K562 (cell line): ENCODE measurements around the gene KATNB1. TPM values are rescaled to one million over a fixed set of nuclear protein-coding genes. Genes with fewer than 3 reads are reported as not detected.

ENCODE experiments used
- ADNP ChIP-seq: fragments of 200-800 bp; sonication (Bioruptor generic); IDR thresholded peaks from 2 replicates; pipeline ENCODE4 v1.6.1; 2016; ENCODE audit warnings: missing genetic modification characterization, missing compliant biosample characterization
- BMI1 ChIP-seq: fragments of 150-350 bp; IDR thresholded peaks from 2 replicates; pipeline ENCODE4 v1.6.1; 2014; ENCODE audit warnings: low read length
- CBFA2T3 ChIP-seq: fragments of 450-650 bp; IDR thresholded peaks from 2 replicates; pipeline ENCODE4 v1.6.1; 2017
- CREB1 ChIP-seq, 2 experiments: sonication (generic) in 1 of 2; formaldehyde crosslinking in 1 of 2; IDR thresholded peaks; 2 replicates each; pipeline versions ENCODE4 v1.6.1 to v1.8.0; 2012 to 2022; ENCODE audit warnings: inconsistent platforms in 1 of 2, mild to moderate bottlenecking in 1 of 2, missing genetic modification reagents in 1 of 2, moderate library complexity in 1 of 2
- CTCFL ChIP-seq: IDR thresholded peaks from 2 replicates; pipeline ENCODE4 v1.6.1; 2011; ENCODE audit warnings: borderline replicate concordance, low read depth, mild to moderate bottlenecking, moderate library complexity, low read length; ENCODE audit not compliant: insufficient read depth, poor library complexity, severe bottlenecking
- E2F4 ChIP-seq: sonication (generic); formaldehyde crosslinking; IDR thresholded peaks from 2 replicates; pipeline ENCODE4 v1.8.0; 2022; ENCODE audit warnings: mild to moderate bottlenecking, low read depth, missing genetic modification reagents
- GTF2E2 ChIP-seq: fragments of 200-800 bp; sonication (Bioruptor generic); IDR thresholded peaks from 2 replicates; pipeline ENCODE4 v1.6.1; 2016; ENCODE audit warnings: missing genetic modification characterization, missing compliant biosample characterization
- KAT2B ChIP-seq: IDR thresholded peaks from one replicate; pipeline ENCODE4 v1.6.1; 2012; ENCODE audit warnings: low read depth, mild to moderate bottlenecking, control low read depth, inconsistent platforms, low read length, moderate library complexity
- MLX ChIP-seq, 2 experiments: fragments of 450-650 bp in 1 of 2; sonication (generic) in 1 of 2; formaldehyde crosslinking; conservative IDR thresholded peaks; 2 replicates each; pipeline versions ENCODE4 v1.4.0 to v1.8.1; 2020 to 2022; ENCODE audit warnings: mild to moderate bottlenecking in 1 of 2, missing genetic modification reagents in 1 of 2
- SPI1 ChIP-seq: IDR thresholded peaks from 2 replicates; pipeline ENCODE4 v1.6.1; 2011; ENCODE audit warnings: low read depth, low read length, control low read depth, borderline replicate concordance
- TAF15 ChIP-seq: fragments of 200-400 bp; formaldehyde crosslinking; IDR thresholded peaks from 2 replicates; pipeline ENCODE4 v1.6.1; 2017; ENCODE audit warnings: mild to moderate bottlenecking, low read depth, low read length, moderate library complexity
- TAF7 ChIP-seq: fragments of 450-650 bp; IDR thresholded peaks from 2 replicates; pipeline ENCODE4 v1.6.1; 2016; ENCODE audit warnings: missing genetic modification characterization, missing compliant biosample characterization
- ZNF324 ChIP-seq: fragments of 250-450 bp; sonication (Bioruptor Pico); IDR thresholded peaks from 2 replicates; pipeline ENCODE4 v1.4.0; 2020; ENCODE audit warnings: mild to moderate bottlenecking
- polyA plus RNA-seq, 8 experiments: library from polyadenylated mRNA; depleted of rRNA in 4 of 8; stranded (reverse) in 5 of 8; unstranded in 3 of 8; fragments of >200 nt; fragmentation: Nextera tagmentation in 2 of 8; fragmentation: Illumina TruSeq in 1 of 8; extraction: Ambion mirVana in 2 of 8; extraction: Trizol in 1 of 8; gene quantifications; 2 replicates each; pipeline versions ENCODE4 v1.2.1 to v1.2.3, GENCODE V29; 2011 to 2014; ENCODE audit warnings: inconsistent platforms in 1 of 8, missing spikeins in 1 of 8
- total RNA-seq, 7 experiments: library from RNA; depleted of rRNA in 6 of 7; stranded (reverse); fragments of >200 nt in 6 of 7; fragmentation: Illumina TruSeq in 2 of 7; extraction: Trizol in 2 of 7; gene quantifications; 2 replicates each; pipeline versions ENCODE4 v1.2.1 to v1.2.3, GENCODE V29; 2011 to 2021; ENCODE audit warnings: low replicate concordance in 1 of 7
- TF ChIP-seq, protein P1 (sequence below): fragments of 150-350 bp; IDR thresholded peaks from 2 replicates; pipeline ENCODE4 v1.6.1; 2014; ENCODE audit warnings: low read depth, mild to moderate bottlenecking, low read length, borderline replicate concordance
- TF ChIP-seq, protein P2 (sequence below): fragments of 250-450 bp; sonication (Bioruptor Pico); IDR thresholded peaks from 2 replicates; pipeline ENCODE4 v1.9.0; 2021; ENCODE audit warnings: mild to moderate bottlenecking
- TF ChIP-seq, protein P3 (sequence below): fragments of 450-650 bp; IDR thresholded peaks from 2 replicates; pipeline ENCODE4 v1.6.1; 2017; ENCODE audit warnings: mild to moderate bottlenecking, moderate library complexity

The KATNB1 gene
- total and polyA plus RNA-seq, 9 of the 15 experiments (the other 6 are each of a cell fraction or from before 2014, with no cell fraction given): 1.2 to 52.6 (median 21.9) TPM

DNA sequence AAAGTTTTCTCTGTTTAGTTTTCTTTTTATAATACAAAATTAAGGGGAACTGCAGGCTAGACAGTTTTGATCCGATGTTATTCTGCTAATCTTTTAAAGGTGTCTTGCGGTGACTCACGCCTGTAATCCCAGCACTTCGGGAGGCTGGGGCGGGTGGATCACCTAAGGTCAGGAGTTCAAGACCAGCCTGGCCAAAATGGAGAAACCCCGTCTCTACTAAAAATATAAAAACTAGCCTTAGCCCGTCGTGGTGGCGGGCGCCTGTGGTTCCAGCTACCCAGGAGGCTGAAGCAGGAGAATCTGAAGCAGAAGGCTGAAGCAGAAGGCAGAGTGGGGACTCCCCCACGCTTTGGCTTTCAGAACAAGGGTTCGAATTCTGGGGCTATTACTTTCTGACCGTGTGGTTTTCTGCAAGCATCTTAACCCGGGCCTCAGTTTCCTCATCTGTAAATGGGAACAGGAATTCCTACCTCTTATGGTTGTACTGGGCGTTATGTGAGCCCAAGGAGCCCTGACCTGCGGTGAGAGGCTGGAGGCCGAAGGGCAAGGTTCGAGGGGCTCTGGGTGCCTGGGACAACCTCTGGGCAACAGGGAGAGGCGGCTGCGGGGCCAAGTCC lies 1.2 kb upstream of the KATNB1 start (continued):
- TF ChIP-seq KAT2B (no peak), ZNF324 (no peak), SPI1 (0 out of 2 replicates have a peak, but pooled peaks have one; percentile 27), E2F4 (CRISPR knock-in tag) (no peak), CREB1 (IDR thresholded peaks at IDR 0.05) (no peak), CREB1 (CRISPR knock-in tag; IDR thresholded peaks at IDR 0.05) (no peak), TAF15 (no peak), GTF2E2 (no peak), MLX (CRISPR knock-in tag; conservative IDR thresholded peaks at IDR 0.05) (no peak), BMI1 (no peak), CBFA2T3 (peak; percentile 40), TAF7 (no peak), CTCFL (no peak), ADNP (tag) (peak; percentile 89)
- TF ChIP-seq, protein P1, sequence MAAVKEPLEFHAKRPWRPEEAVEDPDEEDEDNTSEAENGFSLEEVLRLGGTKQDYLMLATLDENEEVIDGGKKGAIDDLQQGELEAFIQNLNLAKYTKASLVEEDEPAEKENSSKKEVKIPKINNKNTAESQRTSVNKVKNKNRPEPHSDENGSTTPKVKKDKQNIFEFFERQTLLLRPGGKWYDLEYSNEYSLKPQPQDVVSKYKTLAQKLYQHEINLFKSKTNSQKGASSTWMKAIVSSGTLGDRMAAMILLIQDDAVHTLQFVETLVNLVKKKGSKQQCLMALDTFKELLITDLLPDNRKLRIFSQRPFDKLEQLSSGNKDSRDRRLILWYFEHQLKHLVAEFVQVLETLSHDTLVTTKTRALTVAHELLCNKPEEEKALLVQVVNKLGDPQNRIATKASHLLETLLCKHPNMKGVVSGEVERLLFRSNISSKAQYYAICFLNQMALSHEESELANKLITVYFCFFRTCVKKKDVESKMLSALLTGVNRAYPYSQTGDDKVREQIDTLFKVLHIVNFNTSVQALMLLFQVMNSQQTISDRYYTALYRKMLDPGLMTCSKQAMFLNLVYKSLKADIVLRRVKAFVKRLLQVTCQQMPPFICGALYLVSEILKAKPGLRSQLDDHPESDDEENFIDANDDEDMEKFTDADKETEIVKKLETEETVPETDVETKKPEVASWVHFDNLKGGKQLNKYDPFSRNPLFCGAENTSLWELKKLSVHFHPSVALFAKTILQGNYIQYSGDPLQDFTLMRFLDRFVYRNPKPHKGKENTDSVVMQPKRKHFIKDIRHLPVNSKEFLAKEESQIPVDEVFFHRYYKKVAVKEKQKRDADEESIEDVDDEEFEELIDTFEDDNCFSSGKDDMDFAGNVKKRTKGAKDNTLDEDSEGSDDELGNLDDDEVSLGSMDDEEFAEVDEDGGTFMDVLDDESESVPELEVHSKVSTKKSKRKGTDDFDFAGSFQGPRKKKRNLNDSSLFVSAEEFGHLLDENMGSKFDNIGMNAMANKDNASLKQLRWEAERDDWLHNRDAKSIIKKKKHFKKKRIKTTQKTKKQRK: no peak
- TF ChIP-seq, protein P2, sequence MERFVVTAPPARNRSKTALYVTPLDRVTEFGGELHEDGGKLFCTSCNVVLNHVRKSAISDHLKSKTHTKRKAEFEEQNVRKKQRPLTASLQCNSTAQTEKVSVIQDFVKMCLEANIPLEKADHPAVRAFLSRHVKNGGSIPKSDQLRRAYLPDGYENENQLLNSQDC (CRISPR knock-in tag): no peak
- TF ChIP-seq, protein P3, sequence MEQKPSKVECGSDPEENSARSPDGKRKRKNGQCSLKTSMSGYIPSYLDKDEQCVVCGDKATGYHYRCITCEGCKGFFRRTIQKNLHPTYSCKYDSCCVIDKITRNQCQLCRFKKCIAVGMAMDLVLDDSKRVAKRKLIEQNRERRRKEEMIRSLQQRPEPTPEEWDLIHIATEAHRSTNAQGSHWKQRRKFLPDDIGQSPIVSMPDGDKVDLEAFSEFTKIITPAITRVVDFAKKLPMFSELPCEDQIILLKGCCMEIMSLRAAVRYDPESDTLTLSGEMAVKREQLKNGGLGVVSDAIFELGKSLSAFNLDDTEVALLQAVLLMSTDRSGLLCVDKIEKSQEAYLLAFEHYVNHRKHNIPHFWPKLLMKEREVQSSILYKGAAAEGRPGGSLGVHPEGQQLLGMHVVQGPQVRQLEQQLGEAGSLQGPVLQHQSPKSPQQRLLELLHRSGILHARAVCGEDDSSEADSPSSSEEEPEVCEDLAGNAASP: no peak
